NCI-H146 treated with DMSO at 0.1 percent for 48 hours (cell line): Measurements from ENCODE around the gene CACNA2D3.
A peak's percentile ranks its signal among the peaks of the same experiment; 100 is the strongest.

ENCODE experiments used
- DNase-seq: peaks from one replicate; lab custom pipeline; 2025; ENCODE audit not compliant: unreplicated experiment; lab: John Stamatoyannopoulos, UW

The CACNA2D3 gene

DNA sequence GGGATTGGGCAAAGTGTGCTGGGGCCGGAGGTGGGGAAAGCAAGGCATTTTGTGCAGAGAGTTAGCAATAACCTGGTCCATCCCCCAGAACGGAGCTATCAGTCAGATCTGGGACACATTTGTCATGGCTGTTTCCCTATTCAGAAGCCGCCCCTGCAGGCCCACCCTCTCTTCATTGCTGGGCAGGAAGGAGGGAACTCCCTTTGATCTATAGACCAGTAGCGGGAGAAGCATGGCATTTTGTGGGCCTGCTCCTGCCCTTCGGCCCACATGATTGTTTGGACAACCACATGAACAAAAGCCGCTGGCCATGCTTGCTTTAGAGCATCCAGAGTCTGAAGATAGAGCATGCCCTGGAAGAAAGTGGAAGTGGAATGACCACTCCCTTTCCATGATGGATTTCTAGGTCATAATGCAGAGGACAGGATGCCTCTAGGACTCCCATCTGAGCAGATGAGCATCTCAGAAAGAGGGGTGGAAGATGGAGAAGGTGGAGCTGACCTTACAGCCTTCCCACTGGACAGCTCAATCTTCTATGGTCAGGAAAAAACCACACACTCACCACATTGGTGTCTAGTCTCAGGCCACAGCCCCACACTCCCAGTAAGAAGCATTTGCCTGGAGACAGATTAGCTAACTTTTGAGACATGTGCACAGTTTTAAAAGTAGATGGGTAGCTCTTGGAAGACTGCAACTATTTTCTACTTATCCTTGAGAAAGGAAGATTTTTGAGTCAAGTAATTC lies 817.4 kb downstream of the CACNA2D3 start:
- no peak for DNase-seq

DNA sequence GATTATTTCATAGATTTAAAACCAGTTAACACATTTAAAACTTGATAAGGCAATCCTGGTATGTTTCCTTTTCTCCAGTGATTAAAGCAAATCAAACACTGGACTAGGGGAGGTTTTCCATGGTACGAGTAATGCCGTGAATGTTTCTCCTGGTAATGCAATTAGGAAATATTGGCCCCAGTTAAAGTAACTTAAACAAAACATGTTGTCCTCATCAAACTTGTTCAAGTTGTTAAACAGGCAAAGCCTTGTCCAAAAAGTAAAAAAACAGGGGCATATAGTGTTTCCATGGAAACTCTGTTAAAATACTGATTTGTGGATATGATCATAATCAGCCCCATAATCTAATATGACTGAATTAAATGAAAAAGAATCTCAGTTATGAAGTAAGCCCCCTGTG lies 818.6 kb downstream of the CACNA2D3 start:
- DNase-seq = no peak

GRCh38 chr3:54941690-54942362 lies 819.5 kb downstream of the CACNA2D3 start:
- no peak for DNase-seq

- DNase-seq = no peak
Measured at GRCh38 chr3:54949491-54950044, 827.2 kb downstream of the CACNA2D3 start.

GRCh38 chr3:54950391-54951003 lies 828.1 kb downstream of the CACNA2D3 start:
- DNase-seq = no peak

- DNase-seq = no peak
Measured at GRCh38 chr3:54951405-54951804, 829.1 kb downstream of the CACNA2D3 start.

DNA sequence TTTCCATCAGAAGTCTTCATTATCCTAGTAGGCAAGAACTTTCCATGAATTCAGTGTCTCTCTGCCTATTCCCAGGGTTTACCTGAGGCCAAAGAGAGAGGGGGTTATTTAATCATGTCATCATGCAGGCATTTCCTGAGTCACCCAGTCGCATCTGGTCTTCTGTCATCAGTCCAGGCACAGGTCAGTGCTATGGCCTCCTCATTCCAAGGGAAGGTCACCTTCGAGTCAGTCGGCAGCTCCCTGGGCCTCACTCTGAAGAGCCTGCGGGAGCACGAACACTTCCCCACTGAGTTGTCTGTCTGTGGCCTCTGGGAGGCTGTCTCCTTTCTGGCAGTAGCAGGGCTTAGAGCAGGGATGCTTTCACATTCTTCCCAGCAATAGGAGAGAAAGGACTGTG lies 831.7 kb downstream of the CACNA2D3 start:
- DNase-seq = no peak

- DNase-seq = no peak
Measured at GRCh38 chr3:54954521-54954920, 832.2 kb downstream of the CACNA2D3 start.

DNA sequence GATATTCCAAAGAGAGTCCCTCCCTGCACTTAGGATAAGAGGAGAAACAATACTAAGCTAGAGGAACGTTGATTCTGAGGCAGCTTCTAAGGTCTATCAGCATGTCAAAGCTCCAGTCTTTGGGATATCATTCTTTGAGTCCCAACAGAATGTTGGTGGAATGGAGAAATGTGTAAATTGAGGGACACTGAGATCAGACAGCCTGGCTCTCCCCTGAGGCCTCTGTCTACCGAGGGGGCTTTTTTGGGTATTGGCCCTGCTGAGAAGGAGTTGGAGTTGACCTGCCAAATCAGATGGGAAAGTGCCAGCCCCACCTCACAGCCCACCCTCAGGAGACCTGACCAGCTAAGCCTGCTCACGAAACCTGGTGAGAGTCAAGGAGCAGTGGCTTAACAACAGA lies 833.1 kb downstream of the CACNA2D3 start:
- no peak for DNase-seq

- no peak for DNase-seq
Measured at GRCh38 chr3:54955941-54956340, 833.6 kb downstream of the CACNA2D3 start.

GRCh38 chr3:54957711-54958110 lies 835.4 kb downstream of the CACNA2D3 start:
- DNase-seq = no peak

- no peak for DNase-seq
Measured at GRCh38 chr3:54960082-54960481, 837.7 kb downstream of the CACNA2D3 start.

DNA sequence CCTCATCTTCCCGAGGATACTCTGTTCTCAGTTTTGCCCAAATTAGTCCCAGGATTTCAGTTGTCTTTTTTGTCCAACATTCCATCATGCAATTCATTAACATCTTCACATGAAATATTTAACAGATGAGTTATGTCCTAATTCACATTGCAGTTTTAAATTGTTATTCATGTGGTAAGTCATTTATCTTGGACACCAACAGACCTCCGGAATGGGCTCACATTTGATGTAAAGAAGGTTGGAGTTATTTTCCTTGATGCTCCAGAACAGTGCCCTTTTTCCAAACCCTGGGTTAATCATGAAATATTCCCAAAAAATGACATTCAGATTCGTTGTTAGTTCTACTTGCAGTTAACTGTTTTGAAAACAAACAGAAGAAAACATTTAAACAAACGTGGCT lies 838.3 kb downstream of the CACNA2D3 start:
- DNase-seq = no peak

- no peak for DNase-seq
Measured at GRCh38 chr3:54962200-54962599, 839.8 kb downstream of the CACNA2D3 start.

GRCh38 chr3:54963641-54964040 lies 841.3 kb downstream of the CACNA2D3 start:
- no peak for DNase-seq

DNA sequence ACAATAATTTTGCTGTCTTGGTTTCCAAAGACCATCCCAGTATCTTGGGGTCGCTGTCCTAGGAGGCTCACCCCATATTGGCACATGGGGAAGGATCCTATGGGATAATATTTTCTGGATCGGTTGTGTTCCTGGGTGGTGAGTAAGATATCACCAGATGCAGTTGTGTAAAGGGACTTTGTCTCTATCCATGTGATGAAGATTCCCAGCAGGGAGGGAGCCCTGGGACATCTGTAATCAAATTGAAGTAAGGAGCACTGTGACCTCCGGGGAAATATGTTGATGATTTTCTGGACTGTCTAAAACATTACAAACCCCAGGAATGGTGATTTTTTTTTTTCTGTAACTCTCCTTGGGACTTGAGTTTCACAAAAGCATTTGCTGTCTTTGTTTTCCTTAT lies 841.7 kb downstream of the CACNA2D3 start:
- no peak for DNase-seq

GRCh38 chr3:54965746-54966145 lies 843.4 kb downstream of the CACNA2D3 start:
- DNase-seq = no peak

GRCh38 chr3:54966979-54967378 lies 844.6 kb downstream of the CACNA2D3 start:
- peak; percentile 4 for DNase-seq

DNA sequence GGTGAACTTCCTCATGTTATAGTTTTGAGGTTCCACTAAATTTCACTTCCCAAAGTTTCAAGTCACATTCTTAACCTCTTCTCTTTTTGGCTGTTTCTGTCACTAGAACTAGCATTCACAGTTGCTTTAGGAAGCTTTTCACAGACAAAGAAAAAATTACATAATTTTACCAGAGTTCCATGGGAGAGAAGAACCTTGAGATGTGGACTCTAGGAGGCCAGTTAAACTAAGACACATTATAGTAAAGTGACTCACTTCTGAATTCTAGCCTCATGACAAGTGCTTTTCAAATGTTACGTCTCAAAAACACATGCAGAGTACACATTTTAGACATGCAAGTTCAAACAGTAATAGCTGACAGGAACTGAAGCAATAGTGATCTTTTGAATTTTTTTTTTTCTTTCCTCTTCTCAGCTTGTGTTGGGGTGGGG lies 845.4 kb downstream of the CACNA2D3 start:
- DNase-seq = no peak

- DNase-seq = peak; percentile 77
Measured at GRCh38 chr3:54968546-54969172, 846.3 kb downstream of the CACNA2D3 start.

GRCh38 chr3:54969652-54970051 lies 847.3 kb downstream of the CACNA2D3 start:
- DNase-seq = peak; percentile 54
